Activated gamma-delta T cell treated with anti-CD3 and anti-CD28 coated beads, Interleukin-2, amount 50 U/mL, for 16 hours (primary cell): ENCODE results near the gene KLHDC10.
"Not testable (repeated sequence)": the region's sequence is repeated elsewhere in the genome, so short reads cannot be mapped to it uniquely, and the experiment has no call there.

Experiments
- DNase-seq: peaks from one replicate; pipeline ENCODE4 v3.0.0-alpha.2; 2020; ENCODE audit warnings: low read depth

Gene KLHDC10, protein sequence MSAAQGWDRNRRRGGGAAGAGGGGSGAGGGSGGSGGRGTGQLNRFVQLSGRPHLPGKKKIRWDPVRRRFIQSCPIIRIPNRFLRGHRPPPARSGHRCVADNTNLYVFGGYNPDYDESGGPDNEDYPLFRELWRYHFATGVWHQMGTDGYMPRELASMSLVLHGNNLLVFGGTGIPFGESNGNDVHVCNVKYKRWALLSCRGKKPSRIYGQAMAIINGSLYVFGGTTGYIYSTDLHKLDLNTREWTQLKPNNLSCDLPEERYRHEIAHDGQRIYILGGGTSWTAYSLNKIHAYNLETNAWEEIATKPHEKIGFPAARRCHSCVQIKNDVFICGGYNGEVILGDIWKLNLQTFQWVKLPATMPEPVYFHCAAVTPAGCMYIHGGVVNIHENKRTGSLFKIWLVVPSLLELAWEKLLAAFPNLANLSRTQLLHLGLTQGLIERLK

DNA sequence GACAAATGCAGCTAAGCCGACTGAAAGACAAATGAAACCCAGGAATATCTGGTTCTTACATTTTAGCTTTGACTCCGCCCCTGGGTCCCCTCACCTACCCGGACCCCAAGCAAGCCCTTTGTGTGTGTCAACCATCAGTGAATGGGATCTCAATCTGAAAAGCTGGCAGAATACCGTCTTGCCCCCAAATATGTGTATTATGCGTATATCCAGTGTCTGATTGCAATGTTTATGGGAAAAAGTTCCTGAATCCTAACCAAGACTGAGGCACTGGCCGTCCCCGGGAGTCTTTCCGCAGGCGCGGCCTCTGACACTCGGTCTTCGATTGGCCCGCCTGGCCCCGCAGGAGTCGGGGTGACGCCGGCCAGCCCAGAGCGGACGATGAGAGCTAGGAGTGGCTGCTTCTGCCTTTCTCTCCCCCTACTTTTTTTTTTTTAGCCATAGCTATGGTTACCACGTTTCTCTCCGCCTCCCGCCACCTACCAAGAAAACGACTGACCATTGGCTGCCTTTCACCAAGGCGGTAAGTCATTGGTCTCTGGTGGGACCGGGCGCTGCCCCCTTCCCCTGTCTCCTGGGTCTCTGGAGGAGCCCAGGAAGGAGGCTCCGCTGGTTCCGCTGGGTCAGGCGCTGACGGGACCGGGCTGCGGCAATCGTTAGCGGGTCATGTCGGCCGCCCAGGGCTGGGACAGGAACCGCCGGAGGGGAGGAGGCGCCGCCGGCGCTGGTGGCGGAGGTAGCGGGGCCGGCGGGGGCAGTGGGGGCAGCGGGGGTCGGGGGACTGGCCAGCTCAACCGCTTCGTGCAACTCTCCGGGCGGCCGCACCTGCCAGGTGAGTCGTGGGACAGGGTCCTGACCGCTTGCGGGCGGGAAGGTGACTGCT lies at the start of gene KLHDC10:
Gene KLHDC10, plus strand, starts transcription at position 557 of the 883 bp plus-strand sequence. Its CDS starts 110 bp downstream, at position 667.
- peak; percentile 91 for DNase-seq

- DNase-seq = no peak
Measured at GRCh38 chr7:130021105-130021834, 49.1 kb upstream of the KLHDC10 start.

GRCh38 chr7:130022115-130022514 lies 48.2 kb upstream of the KLHDC10 start:
- DNase-seq = no peak

- no peak for DNase-seq
Measured at GRCh38 chr7:130022623-130023175, 47.6 kb upstream of the KLHDC10 start.

DNA sequence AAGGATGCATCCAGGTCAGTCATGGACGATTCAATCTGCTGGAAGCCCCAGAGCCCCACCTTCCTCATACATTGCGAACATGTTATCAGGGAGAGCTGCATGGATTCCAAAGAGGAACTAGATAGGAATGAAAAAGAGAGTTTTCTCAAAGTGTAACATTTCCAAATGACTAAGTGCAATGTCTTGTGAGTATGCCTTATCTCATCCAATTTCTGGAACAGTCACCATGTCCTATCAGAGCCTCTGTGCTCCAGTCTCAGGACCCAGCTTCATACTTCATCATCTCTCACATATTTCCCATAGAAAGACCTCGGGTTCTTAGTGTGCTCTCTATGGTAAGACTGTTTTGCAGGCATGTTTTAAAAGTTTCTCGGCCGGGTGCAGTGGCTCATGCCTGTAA lies 45.9 kb upstream of the KLHDC10 start:
- no peak for DNase-seq

GRCh38 chr7:130032698-130033097 lies 37.6 kb upstream of the KLHDC10 start:
- no peak for DNase-seq

DNA sequence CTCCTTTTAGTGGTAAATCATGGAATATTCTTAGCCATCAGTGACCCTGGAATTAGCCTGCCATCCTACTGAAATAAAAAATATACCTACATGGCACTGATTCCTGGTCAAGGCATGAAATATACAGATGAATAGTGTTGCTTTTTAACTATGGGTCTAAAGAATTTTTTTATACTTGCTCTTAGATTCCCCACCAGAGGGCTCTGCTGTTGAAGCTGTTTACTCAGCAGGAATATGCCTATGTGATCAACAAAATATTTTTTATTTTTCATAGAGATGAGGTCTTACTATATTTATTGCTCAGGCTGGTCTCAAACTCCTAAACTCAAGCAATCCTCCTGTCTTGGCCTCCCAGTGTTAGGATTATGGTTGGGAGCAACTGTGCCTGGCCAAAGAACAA lies 32.6 kb upstream of the KLHDC10 start:
- no peak for DNase-seq

GRCh38 chr7:130040576-130040975 lies 29.8 kb upstream of the KLHDC10 start:
- no peak for DNase-seq

DNA sequence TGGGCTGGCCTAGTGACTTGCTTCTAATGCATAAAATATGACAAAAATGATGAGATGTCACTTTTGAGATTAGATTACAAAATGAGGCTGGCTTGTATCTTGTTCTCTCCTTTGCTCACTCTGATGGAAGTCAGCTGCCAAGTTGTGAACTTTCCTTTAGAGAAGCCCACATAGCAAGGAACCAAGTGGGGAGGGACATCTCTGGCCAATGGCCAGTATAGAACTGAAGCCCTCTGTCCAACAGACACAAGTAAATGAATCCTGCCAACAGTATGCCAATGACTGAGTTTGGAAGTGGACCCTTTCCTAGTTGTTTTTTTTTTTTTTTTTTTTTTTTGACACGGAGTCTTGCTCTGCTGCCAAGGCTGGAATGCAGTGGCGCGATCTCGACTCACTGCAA lies 22.5 kb upstream of the KLHDC10 start:
- no peak for DNase-seq

DNA sequence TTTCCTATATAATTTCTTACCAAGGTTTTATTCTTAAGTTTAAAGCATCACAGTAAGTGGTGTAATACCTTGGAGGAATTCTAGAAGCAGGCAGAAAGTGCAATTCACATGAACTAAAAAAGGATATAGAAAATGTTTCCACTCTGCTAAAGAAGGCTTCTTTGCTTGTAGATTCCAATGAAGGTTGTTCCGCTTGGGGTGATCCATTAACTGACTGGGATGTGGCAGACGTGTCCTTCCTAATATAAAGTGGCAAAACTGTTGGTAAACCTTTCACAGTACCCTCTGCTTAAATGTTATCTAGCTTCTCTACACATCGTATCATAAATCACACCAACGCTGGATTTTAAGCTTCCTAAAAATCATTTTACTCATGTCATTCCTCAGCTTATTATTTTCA lies 21.4 kb upstream of the KLHDC10 start:
- DNase-seq = no peak

DNA sequence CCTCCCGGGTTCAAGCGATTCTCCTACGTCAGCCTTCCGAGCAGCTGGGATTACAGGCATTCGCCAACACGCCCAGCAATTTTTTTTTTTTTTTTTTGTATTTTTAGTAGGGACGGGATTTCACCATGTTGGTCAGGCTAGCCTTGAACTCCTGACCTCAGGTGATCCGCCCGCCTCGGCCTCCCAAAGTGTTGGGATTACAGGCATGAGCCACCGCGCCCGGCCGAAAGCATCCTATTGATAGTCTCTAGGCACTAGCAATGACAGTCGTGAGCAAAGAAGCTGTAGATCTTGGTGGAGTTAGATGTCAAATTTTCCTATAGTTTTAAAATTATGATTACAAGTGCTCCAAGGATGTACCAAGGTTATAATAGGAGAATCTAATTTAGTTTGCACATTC lies 18.1 kb upstream of the KLHDC10 start:
- DNase-seq = not testable (repeated sequence)

- not testable (repeated sequence) for DNase-seq
Measured at GRCh38 chr7:130055198-130055597, 15.1 kb upstream of the KLHDC10 start.

GRCh38 chr7:130062246-130062645 lies 8.1 kb upstream of the KLHDC10 start:
- no peak for DNase-seq

DNA sequence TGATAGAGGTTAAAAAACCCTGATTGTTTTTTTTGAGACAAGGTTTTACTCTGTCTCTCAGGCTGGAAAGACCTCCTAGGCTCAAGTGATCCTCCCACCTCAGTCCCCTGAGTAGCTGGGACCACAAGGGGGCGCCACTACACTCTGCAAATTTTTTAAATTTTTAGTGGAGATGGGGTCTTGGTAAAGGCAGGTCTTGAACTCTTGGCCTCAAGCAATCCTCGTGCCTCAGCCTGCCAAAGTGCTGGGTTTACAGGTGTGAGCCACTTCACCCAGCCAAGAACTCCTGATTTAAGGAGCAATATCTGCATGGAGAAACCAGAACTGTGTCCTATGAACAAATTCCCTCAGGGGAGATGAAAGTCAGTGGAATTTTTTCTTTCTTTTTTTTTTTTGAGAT lies 7.3 kb upstream of the KLHDC10 start:
- DNase-seq = peak; percentile 67

- DNase-seq = not testable (repeated sequence)
Measured at GRCh38 chr7:130064580-130064926, 5.8 kb upstream of the KLHDC10 start.

- no peak for DNase-seq
Measured at GRCh38 chr7:130065500-130066152, 4.7 kb upstream of the KLHDC10 start.

DNA sequence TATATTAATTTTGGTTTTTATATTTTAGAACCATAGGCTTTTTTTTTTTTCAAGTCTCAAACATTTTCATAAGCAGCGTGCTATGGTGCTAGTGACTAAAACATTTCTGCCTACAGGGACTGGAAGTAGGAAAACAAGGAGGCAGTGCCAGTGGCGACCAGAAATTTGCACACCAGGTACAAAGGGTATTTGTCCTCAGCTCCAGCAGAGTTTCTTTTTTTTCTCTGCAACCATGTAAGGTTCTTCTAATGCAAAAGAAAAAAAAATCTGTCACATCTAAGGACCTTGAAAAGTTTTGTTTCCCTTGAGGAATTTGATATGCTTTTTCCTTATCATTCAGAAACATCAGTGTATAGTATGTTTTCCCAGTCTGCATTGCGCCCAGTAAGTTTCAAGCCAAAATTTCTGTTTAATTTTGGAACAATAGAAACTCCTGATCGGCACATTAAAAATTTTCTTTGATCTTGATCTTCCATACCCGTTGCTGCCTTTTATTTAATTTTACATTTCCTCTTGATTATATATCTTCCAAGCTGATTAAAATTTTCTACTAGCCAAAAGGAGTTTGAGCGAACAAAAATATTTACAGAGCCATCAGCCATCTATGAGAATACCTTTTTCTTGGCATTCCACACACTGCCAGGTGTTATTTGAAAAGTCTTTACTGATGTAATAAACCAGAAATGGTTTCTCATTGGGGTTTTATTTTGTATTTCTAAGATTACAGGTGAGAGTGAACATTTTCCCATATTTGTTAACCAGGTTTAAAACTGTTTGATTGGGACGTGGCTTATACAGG lies 956 bp upstream of the KLHDC10 start:
- DNase-seq = no peak

DNA sequence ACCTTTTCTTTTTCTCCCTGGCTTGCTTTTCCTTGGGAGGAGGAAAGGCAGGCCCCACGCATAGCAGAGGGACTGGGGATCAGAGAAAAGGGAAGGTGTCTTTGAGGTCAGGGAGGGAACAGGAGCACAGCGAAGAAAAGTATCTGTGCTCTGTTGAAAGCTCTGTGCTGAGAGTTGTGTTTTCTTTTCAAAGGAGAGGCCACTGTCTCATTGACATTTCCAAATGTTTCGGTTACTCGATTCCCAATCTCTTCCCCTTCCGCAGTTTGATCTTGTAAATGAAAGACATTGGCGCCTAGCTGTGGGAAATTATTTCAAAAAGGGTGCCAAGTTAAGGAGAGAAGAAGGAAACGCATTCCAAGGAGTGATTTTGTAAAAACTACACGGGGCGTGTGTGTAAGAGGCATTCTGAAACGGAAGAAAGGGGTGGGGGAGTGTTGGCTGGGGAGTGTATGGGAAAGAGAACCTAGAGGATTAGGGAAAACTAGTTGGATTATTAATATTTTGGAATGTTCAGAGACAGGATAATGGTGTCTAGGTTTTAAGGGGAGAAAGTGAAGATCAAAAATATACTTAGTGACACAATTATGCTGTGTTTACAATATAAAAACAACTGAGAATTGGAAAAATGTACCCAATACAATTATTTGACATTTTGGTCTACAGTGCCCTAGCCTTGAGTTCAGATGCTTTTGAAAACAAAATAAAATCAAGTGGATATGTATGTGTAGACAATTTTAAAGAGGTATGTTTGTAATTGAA lies 708 bp downstream of the KLHDC10 start:
- no peak for DNase-seq

DNA sequence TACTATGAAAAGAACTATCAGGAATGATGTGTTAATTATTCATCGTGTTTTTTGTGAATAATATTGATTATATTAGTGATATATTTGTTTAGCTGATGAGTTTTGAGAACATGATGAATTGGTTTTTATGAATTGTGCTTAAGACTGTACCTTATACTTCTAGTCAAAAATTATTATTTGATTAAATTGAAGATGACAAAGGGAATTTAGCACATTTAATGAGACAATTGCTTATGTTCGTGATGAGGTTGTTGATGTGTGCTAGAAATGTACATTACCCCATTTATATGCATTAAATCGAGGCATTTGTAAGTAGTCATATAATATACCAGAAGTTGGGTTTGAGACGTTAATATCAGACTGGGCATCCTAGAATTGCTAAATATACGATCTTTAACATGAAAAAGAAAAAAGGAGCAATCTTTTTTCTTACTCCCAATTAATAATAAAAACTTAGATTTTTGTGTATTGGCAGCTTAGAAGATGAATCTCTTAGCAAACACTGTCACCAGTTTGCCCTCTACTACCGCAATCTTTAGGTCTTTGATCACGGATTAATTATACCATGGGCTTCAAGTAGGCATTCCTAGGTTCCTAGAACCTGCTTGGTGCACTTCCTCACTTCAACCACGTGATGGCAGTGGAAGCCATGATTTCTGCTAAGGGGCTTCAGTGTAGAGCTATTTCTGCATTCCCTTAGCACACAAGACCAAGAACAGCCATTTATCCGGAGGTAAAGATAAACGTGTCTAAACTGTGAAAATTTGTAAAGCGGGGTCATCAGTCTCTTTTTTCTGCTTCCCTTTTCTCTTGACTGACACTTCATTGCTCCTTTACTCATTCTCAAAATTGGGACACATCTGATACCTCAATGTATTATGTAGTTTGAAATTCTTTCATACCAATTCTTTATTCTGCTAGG lies 1.6 kb downstream of the KLHDC10 start:
- DNase-seq = peak; percentile 36
